HG02973 (cell line): ENCODE data around the gene THSD4.
"Not testable (repeated sequence)": the region's sequence is repeated elsewhere in the genome, so short reads cannot be mapped to it uniquely, and the experiment has no call there.

ENCODE experiments used
- ATAC-seq: cut with Tn5 transposase; IDR thresholded peaks from one replicate; pipeline ENCODE4 v1.9.1; 2021; ENCODE audit warnings: moderate library complexity; ENCODE audit not compliant: unreplicated experiment

The THSD4 gene

GRCh38 chr15:71342658-71343057, 227.4 kb downstream of the THSD4 start:
- no peak for ATAC-seq

- no peak for ATAC-seq
Observed at GRCh38 chr15:71344316-71344715, 229.0 kb downstream of the THSD4 start.

- ATAC-seq = no peak
Observed at GRCh38 chr15:71345186-71345585, 229.9 kb downstream of the THSD4 start.

GRCh38 chr15:71346464-71346863, 231.2 kb downstream of the THSD4 start:
- no peak for ATAC-seq

- no peak for ATAC-seq
Observed at GRCh38 chr15:71348597-71348996, 233.3 kb downstream of the THSD4 start.

GRCh38 chr15:71349336-71349735, 234.1 kb downstream of the THSD4 start:
- ATAC-seq = no peak

- ATAC-seq = no peak
Observed at GRCh38 chr15:71349736-71350526, 234.7 kb downstream of the THSD4 start.

GRCh38 chr15:71350622-71351378, 235.5 kb downstream of the THSD4 start:
- no peak for ATAC-seq

GRCh38 chr15:71352125-71352524, 236.9 kb downstream of the THSD4 start:
- no peak for ATAC-seq

- no peak for ATAC-seq
Observed at GRCh38 chr15:71352765-71353164, 237.5 kb downstream of the THSD4 start.

- no peak for ATAC-seq
Observed at GRCh38 chr15:71353171-71353570, 237.9 kb downstream of the THSD4 start.

GRCh38 chr15:71355268-71355667, 240.0 kb downstream of the THSD4 start:
- ATAC-seq = no peak

GRCh38 chr15:71357321-71357732, 242.1 kb downstream of the THSD4 start:
- no peak for ATAC-seq

GRCh38 chr15:71357967-71358366, 242.7 kb downstream of the THSD4 start:
- no peak for ATAC-seq

- ATAC-seq = no peak
Observed at GRCh38 chr15:71359246-71359645, 244.0 kb downstream of the THSD4 start.

- no peak for ATAC-seq
Observed at GRCh38 chr15:71362556-71362955, 247.3 kb downstream of the THSD4 start.

- no peak for ATAC-seq
Observed at GRCh38 chr15:71362987-71363968, 248.0 kb downstream of the THSD4 start.

GRCh38 chr15:71364117-71364584, 248.9 kb downstream of the THSD4 start:
- no peak for ATAC-seq

- no peak for ATAC-seq
Observed at GRCh38 chr15:71366522-71366921, 251.3 kb downstream of the THSD4 start.

GRCh38 chr15:71366926-71367325, 251.7 kb downstream of the THSD4 start:
- ATAC-seq = no peak

- ATAC-seq = not testable (repeated sequence)
Observed at GRCh38 chr15:71367737-71368136, 252.5 kb downstream of the THSD4 start.
